ENCODE data around the gene PDCD7.

DNA sequence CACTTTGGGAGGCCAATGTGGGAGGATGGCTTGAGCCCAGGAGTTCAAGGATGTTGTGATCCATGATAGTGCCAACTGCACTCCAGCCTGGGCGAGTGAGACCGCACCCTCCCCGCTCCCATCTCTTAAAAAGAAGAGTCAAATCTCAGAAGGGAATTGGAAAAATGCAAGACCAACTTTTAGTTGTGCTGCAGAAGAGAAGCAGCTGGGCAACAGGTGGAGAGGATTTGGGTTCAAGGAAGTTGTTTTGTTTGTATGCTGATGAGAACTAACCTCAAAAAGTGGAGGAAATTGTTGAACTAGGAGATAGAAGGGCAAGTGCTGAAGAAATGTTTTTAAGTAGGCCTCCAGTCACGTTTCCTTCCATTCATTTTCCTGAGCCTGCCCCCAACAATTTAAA lies 12.8 kb upstream of the PDCD7 start:
- TF ChIP-seq POLR2A (IDR thresholded peaks at IDR 0.05; ENCODE audit: low read depth, low read length) (no peak), POLR2AphosphoS5 (IDR thresholded peaks at IDR 0.05; ENCODE audit: low read depth, low read length) (no peak), TAF1 (IDR thresholded peaks at IDR 0.05; ENCODE audit: borderline replicate concordance, low read depth, low read length) (no peak)

All from GM12892 (cell line).